ENCODE measurements around the gene CAMK4.
A peak's percentile ranks its signal among the peaks of the same experiment; 100 is the strongest.
"Not testable (repeated sequence)": the region's sequence is repeated elsewhere in the genome, so short reads cannot be mapped to it uniquely, and the experiment has no call there.

The CAMK4 gene

DNA sequence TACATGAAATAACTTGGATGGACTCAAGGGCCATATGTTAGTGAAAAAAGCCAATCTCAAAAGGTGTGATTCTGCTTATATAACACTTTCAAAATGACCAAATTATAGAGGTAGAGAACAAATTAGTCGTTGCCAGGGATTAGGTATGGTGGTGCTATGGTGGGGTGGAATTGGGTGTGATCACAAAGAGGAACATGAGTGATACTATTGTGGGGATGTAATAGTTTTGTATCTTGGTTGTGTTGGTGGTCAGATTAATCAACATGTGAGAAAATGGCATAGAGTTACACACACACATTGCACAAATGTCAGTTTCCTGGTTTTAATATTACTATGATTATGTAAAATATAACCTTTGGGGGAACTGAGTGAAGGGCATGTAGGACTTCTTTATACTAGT is 31.9 kb downstream of the CAMK4 start:
- no peak for DNase-seq (ENCODE audit: low read depth in 2 of 2)

- DNase-seq (ENCODE audit: low read depth in 2 of 2) = not testable (repeated sequence)
These were observed 33.4 kb downstream of the CAMK4 start for GRCh38 chr5:111257610-111258009.

- DNase-seq (ENCODE audit: low read depth in 2 of 2) = no peak
These were observed 35.5 kb downstream of the CAMK4 start for GRCh38 chr5:111259636-111260035.

- no peak for DNase-seq (ENCODE audit: low read depth in 2 of 2)
These were observed 37.4 kb downstream of the CAMK4 start for GRCh38 chr5:111261610-111262009.

- no peak for DNase-seq (ENCODE audit: low read depth in 2 of 2)
These were observed 38.0 kb downstream of the CAMK4 start for GRCh38 chr5:111262153-111262552.

DNA sequence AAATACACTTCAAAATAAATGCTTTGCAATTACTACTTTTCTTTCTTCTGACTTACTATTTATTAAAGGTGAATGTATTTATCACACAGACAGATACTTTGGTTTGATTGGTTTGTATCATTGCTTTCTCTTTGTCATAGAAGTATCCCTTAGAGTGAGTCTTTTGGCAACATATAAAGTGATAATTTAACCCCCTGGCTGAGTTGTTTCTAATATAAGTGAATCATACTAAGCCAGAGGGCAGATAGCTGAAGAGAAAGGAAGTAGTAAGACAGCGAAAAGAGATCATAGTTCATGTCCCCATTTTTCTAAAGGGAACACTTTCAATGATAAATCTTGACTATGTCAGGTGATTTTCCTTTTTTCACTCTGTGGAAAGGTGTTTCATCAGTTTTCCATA is 38.6 kb downstream of the CAMK4 start:
- DNase-seq (ENCODE audit: low read depth in 2 of 2) = no peak

DNA sequence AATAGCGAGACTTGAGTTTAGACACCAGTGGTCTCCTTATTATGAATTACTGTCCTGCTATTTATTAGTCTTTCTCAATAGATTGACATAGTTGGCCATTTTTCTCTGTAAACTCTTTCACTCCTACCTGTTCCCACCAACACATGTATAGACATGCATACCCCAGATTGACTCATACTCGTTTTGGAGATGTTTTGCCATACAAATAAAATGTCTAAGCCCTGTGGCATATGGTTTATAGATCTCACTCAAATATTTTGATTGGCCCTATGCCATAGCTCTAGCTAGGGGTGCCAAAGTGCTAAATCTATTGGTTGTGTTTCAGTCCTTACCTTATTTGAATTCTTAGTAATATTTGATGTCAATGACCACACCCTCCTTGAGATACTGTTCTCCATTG is 42.3 kb downstream of the CAMK4 start:
- no peak for DNase-seq (ENCODE audit: low read depth in 2 of 2)

DNA sequence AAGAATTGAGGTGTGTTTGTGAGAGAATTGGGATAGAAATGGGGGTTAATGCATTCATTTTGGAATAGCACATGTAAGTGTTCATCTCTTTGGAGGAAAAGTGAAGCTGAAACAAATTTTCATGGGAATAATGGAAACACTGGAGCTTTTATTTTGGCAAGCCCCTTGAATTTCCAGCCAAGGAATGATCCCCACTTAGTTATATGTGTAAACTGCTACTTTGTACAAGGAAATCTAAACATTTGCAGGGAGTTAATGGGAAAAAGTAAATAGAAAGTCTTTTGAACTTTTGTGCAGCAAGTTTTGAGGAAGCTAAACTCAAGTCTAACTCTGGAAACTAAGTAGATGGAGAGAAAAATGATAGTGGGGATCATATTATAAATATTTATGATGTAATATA is 44.1 kb downstream of the CAMK4 start:
- no peak for DNase-seq (ENCODE audit: low read depth in 2 of 2)

DNA sequence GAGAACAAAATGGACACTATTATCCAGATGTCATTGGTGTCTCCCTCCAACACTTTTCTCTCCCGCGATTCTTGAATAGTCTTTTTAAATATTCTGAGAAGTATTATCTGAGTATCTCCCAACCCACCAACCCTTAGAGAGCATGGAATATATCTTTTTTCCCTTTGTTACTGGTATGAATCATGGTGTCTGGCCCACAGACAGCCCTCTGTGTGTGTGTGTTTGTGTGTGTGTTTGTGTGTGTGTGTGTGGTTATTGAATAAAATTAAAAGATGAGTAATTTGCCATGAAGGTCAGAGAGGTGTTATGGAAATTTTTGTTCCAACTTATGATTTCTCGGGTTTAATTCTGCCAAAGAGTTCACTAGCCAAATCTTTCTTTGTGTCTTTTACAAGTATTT is 47.7 kb downstream of the CAMK4 start:
- DNase-seq (ENCODE audit: low read depth in 2 of 2) = no peak

DNA sequence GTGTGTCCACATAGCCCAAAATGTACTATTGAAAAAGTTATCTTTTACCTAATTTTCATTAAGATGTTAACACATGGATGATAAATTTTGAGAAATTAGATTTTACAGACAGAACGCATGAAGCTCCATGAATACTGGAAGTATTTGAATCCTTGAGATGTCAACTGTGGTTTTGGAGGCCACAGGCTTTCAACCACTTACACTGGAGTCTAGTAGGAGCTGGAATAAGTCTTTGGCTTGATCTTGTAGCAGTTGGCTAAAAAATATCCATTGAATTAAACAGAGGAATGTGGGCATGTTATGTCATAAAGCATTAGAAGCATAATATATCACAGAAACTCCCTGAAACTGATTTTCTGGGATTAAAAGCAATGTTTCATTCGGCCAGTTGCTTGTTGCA is 52.9 kb downstream of the CAMK4 start:
- no peak for DNase-seq (ENCODE audit: low read depth in 2 of 2)

DNA sequence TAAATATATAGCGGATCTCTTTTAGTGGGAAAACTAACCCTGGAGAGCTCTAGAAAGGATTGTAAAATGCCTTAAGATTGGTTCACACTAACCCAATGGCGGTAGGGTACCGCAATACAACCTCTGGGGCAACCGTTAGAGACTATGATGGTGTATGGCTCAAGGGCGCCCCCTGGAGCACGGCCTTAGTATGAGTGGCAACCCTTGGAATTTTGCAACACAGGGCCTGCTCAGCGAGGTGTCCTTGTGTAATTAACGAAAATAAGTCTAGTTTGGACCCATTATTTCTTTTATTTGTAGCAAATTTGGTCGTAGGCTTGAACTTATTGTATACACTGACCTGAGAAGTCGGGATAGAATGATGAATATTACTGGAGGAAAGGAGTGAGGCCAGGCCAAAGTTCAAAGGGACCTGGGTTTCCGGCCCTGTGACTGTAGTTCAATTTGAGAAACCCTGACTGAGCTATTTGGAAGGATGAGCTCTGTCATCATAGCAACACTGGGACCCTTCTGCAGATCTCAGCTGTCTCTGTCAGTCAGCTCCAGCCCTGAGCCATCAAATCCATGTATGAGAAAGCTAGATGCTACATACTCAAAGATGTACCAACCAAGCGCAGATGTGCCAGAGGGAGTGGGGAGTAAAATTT is 54.8 kb downstream of the CAMK4 start:
- peak; percentile 61 to 82 for DNase-seq (ENCODE audit: low read depth in 2 of 2)

GRCh38 chr5:111280282-111280951 is 56.2 kb downstream of the CAMK4 start:
- no peak for DNase-seq (ENCODE audit: low read depth in 2 of 2)

GRCh38 chr5:111282798-111283197 is 58.6 kb downstream of the CAMK4 start:
- no peak for DNase-seq (ENCODE audit: low read depth in 2 of 2)

GRCh38 chr5:111284825-111285224 is 60.6 kb downstream of the CAMK4 start:
- no peak for DNase-seq (ENCODE audit: low read depth in 2 of 2)

DNA sequence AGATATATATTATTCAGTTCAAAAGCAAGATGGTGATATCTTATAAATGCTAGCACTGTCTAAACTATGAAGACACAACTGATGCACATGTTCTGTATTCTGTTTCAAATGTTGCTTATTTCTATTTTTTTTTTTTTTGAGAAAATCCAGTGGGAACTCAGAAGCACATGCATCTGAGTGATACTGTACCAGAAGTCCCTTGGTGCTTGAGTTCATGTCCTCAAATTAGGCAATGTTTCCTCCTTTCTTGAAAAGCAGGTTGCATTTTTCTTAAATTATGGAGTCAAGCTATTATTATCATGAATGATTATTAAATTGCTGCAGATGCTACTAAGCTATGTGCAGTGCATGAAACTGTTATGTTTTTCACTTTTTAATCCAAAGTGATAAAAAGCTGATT is 70.4 kb downstream of the CAMK4 start:
- no peak for DNase-seq (ENCODE audit: low read depth in 2 of 2)

DNA sequence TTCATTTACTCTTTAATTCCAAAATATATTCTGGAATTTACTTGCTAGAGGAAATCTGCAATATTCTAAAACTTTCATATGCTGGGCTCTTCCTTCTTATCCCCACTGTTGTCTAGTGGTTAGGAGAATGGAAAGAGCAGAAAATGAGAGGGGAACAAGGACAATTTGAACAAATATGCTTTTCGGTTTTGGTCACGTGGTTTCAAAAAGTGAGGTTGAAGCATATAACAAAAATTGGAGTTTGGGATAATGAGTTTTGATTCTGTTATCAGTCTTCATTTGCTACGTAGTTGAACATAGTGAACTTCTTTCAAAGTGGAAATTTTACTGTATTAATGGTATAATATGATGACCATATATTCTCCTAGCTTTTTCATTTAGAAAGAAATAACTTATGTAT is 71.5 kb downstream of the CAMK4 start:
- no peak for DNase-seq (ENCODE audit: low read depth in 2 of 2)

GRCh38 chr5:111296570-111296969 is 72.4 kb downstream of the CAMK4 start:
- no peak for DNase-seq (ENCODE audit: low read depth in 2 of 2)

DNA sequence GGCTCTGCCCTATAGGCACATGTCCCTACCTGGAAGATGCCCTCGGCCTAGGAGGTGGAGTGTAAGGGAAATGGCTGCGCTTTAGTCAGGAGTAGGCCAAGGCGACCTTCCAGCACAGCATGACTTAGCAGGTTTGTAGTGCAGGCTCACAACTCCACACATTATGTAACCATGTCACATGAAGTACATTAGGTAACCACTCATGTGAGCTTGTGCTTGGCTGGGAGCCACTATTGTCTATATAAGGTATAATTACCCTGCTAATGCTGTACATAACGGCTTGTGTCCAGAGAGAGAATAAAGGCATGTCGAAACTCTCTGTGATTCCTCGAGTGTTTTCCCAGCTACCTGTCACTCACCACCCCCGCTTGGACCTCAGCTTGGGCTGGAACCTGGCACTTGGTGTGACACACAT is 74.9 kb downstream of the CAMK4 start:
- DNase-seq (ENCODE audit: low read depth in 2 of 2) = no peak

DNA sequence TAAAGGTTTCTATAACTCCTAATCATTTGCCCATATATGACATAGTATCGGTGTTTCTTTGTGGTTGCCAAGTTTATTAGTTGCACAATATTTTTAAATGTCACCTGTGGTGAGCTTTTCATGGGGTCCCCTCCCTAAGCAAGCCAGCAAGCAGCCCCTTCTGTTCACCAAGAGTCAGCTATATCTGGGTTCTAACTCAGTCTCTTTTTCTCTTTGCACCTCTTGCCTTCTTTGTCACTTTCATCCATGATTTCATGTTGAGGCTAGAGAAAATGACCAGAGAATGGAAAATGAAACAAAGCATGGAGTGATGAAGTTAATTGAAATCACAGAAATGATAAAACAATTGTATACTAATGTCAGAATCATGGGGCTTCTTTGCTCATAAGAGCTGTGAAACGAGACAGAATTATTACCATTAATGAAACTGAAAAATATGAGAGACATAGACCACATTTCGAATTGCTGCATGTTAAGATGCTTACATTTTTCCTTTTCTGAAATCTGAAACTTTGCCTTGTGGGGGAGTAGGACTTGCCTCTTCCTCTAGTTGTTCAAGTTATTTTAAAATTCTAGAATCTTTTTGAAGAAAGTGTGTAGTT is 75.7 kb downstream of the CAMK4 start:
- no peak for DNase-seq (ENCODE audit: low read depth in 2 of 2)

GRCh38 chr5:111301264-111301663 is 77.1 kb downstream of the CAMK4 start:
- no peak for DNase-seq (ENCODE audit: low read depth in 2 of 2)

GRCh38 chr5:111302043-111302442 is 77.9 kb downstream of the CAMK4 start:
- DNase-seq (ENCODE audit: low read depth in 2 of 2) = not testable (repeated sequence)

DNA sequence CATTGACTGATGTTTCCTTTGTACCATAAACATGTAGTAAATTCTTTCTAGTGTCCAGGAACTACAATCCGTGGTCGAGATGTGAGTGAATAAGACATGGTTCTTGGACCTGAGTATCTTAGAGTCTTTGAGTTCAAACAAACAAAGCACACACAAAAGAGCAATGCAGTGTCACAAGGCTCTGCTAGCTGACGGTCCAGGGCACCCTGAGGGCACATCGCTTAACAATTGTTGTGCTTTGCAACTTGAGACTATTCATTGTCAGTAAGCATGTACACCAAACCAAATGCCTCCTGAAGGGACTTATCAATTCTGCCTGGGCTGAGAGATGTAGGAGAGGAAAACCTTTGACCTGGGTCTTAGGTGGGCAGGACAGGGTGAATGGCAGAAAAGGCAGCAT is 84.8 kb downstream of the CAMK4 start:
- no peak for DNase-seq (ENCODE audit: low read depth in 2 of 2)

GRCh38 chr5:111309384-111309783 is 85.2 kb downstream of the CAMK4 start:
- DNase-seq (ENCODE audit: low read depth in 2 of 2) = no peak

Data from stimulated activated CD8-positive, alpha-beta memory T cell treated with anti-CD3 and anti-CD28 coated beads, Interleukin-7, amount 100 ng/mL, for 1 hour (primary cell).